Left renal pelvis (tissue), 4 donors: ENCODE data around the gene PROCR. TPM values are rescaled to one million over a fixed set of nuclear protein-coding genes. Genes with fewer than 3 reads are reported as not detected.

Experiments used
- polyA plus RNA-seq, 4 donors: library from polyadenylated mRNA; unstranded; fragments of 120-200 nt; gene quantifications; one replicate each; pipeline ENCODE4 v1.2.1, GENCODE V29; 2013; ENCODE audit not compliant: insufficient read length in 4 of 4

Gene PROCR
- polyA plus RNA-seq, 4 donors: 10.0 to 100 (median 12.0) TPM

Other genes starting within 250 kb of the PROCR start
- gene GSS, start 216.3 kb upstream of the PROCR start, polyA plus RNA-seq: 10 to 100 TPM; 33.1 to 56.5 (median 52.9) TPM
- 1 to 10 TPM in 2 of 4 donors, under 1 TPM in 2; 0.79 to 1.9 (median 1.3) TPM for gene MYH7B, start 216.2 kb upstream of the PROCR start, polyA plus RNA-seq
- gene TRPC4AP, start 79.3 kb upstream of the PROCR start, polyA plus RNA-seq: 10 to 100 TPM; 65.7 to 71.0 (median 67.1) TPM
- 10 to 100 TPM; 10.1 to 17.4 (median 15.8) TPM for gene EDEM2, start 24.7 kb upstream of the PROCR start, polyA plus RNA-seq
- gene MMP24, start 54.6 kb downstream of the PROCR start, polyA plus RNA-seq: 1 to 10 TPM; 1.5 to 2.4 (median 2.2) TPM
- 10 to 100 TPM; 27.5 to 54.7 (median 33.1) TPM for gene MMP24OS, start 106.0 kb downstream of the PROCR start, polyA plus RNA-seq
- 100 to 1,000 TPM in 3 of 4 donors, 10 to 100 TPM in 1; 82.7 to 165 (median 130) TPM for gene EIF6, start 112.7 kb downstream of the PROCR start, polyA plus RNA-seq
- gene FAM83C, start 120.4 kb downstream of the PROCR start, polyA plus RNA-seq: under 1 TPM in 1 of 4 donors, not detected in 3; 0.09 TPM
- 10 to 100 TPM; 38.5 to 61.4 (median 53.2) TPM for gene UQCC1, start 239.9 kb downstream of the PROCR start, polyA plus RNA-seq